GM23338 (cell line): ENCODE data around the gene FTH1. TPM values are rescaled to one million over a fixed set of nuclear protein-coding genes. Genes with fewer than 3 reads are reported as not detected.
A peak's percentile ranks its signal among the peaks of the same experiment; 100 is the strongest.

Experiments used
- ATAC-seq: fragments of 200-7000 bp; cut with Tn5 transposase; 3 replicates; pipeline ENCODE4 v1.9.1; 2020
- DNase-seq: peaks from one replicate; pipeline ENCODE4 v3.0.0-alpha.2; 2015; ENCODE audit warnings: low spot score
- H2AFZ ChIP-seq: fragments of 200-600 bp; sonication (generic); 2 replicates; pipeline ENCODE4 v1.8.0; 2016; ENCODE audit warnings: antibody characterized with exemption, mild to moderate bottlenecking, moderate library complexity
- H3F3A ChIP-seq: fragments of 200-600 bp; sonication (generic); replicated peaks from 2 replicates; pipeline ENCODE4 v1.8.0; 2017; ENCODE audit warnings: antibody characterized with exemption, mixed run types, low read depth
- H3K27ac ChIP-seq: fragments of 200-600 bp; sonication (generic); 2 replicates; pipeline ENCODE4 v1.6.1; 2016; ENCODE audit warnings: low read depth
- H3K27me3 ChIP-seq: fragments of 200-600 bp; sonication (generic); 2 replicates; pipeline ENCODE4 v1.8.0; 2016; ENCODE audit warnings: mild to moderate bottlenecking, mixed run types, moderate library complexity; ENCODE audit not compliant: insufficient read depth
- H3K36me3 ChIP-seq: fragments of 200-600 bp; sonication (generic); 2 replicates; pipeline ENCODE4 v1.8.0; 2016; ENCODE audit warnings: mild to moderate bottlenecking; ENCODE audit not compliant: insufficient read depth
- H3K4me1 ChIP-seq: fragments of 200-600 bp; sonication (generic); 2 replicates; pipeline ENCODE4 v1.8.0; 2016; ENCODE audit warnings: mild to moderate bottlenecking, moderate library complexity; ENCODE audit not compliant: insufficient read depth
- H3K4me2 ChIP-seq: fragments of 200-600 bp; sonication (generic); 2 replicates; pipeline ENCODE4 v1.7.1; 2017; ENCODE audit warnings: mixed run types
- H3K4me3 ChIP-seq: fragments of 200-600 bp; sonication (generic); 2 replicates; pipeline ENCODE4 v1.6.1; 2016; ENCODE audit warnings: mixed run types
- H3K79me2 ChIP-seq: fragments of 200-600 bp; sonication (generic); replicated peaks from 2 replicates; pipeline ENCODE4 v1.8.0; 2017; ENCODE audit warnings: mild to moderate bottlenecking; ENCODE audit not compliant: insufficient read depth
- H3K9me2 ChIP-seq: fragments of 200-600 bp; sonication (generic); 2 replicates; pipeline ENCODE4 v1.8.0; 2017; ENCODE audit not compliant: insufficient read depth
- H4K20me1 ChIP-seq: fragments of 200-600 bp; sonication (generic); replicated peaks from 2 replicates; pipeline ENCODE4 v1.8.0; 2017; ENCODE audit warnings: mild to moderate bottlenecking; ENCODE audit not compliant: insufficient read depth
- H3K27ac Mint-ChIP-seq: 2 replicates; pipeline ENCODE4 v1.8.0; 2020; ENCODE audit warnings: inconsistent platforms, mild to moderate bottlenecking, moderate library complexity, mixed read lengths
- H3K27me3 Mint-ChIP-seq: 3 replicates; pipeline ENCODE4 v1.8.0; 2022; ENCODE audit warnings: low read depth, mild to moderate bottlenecking, moderate library complexity, mixed read lengths, inconsistent platforms; ENCODE audit not compliant: insufficient read depth, poor library complexity
- H3K36me3 Mint-ChIP-seq: 3 replicates; pipeline ENCODE4 v1.8.0; 2021; ENCODE audit warnings: low read depth, mild to moderate bottlenecking, inconsistent platforms, moderate library complexity, mixed read lengths
- H3K4me1 Mint-ChIP-seq: 3 replicates; pipeline ENCODE4 v1.8.0; 2020; ENCODE audit warnings: mild to moderate bottlenecking, inconsistent platforms, mixed read lengths
- H3K4me3 Mint-ChIP-seq: 3 replicates; pipeline ENCODE4 v1.8.0; 2021; ENCODE audit warnings: moderate library complexity, mild to moderate bottlenecking, inconsistent platforms, mixed read lengths
- H3K9me3 Mint-ChIP-seq: 3 replicates; pipeline ENCODE4 v1.8.0; 2020; ENCODE audit warnings: moderate library complexity, mild to moderate bottlenecking, inconsistent platforms, mixed read lengths
- CREB1 ChIP-seq: fragments of 250-450 bp; sonication (Bioruptor Pico); IDR thresholded peaks from 2 replicates; pipeline ENCODE4 v1.5.0; 2020; ENCODE audit warnings: low read depth, mild to moderate bottlenecking, moderate library complexity
- ETS1 ChIP-seq: IDR thresholded peaks from 2 replicates; pipeline ENCODE4 v1.6.1; 2016; ENCODE audit warnings: antibody characterized with exemption
- EZH2 ChIP-seq: fragments of 200-600 bp; sonication (generic); IDR thresholded peaks from one replicate; pipeline ENCODE4 v1.8.0; 2017; ENCODE audit warnings: antibody characterized with exemption, mild to moderate bottlenecking, low read depth; ENCODE audit not compliant: unreplicated experiment
- EZH2phosphoT487 ChIP-seq: fragments of 200-600 bp; sonication (generic); IDR thresholded peaks from one replicate; pipeline ENCODE4 v1.8.1; 2018; ENCODE audit warnings: antibody characterized with exemption; ENCODE audit not compliant: unreplicated experiment
- JUNB ChIP-seq: IDR thresholded peaks from one replicate; pipeline ENCODE4 v1.6.1; 2016; ENCODE audit warnings: antibody characterized with exemption; ENCODE audit not compliant: unreplicated experiment
- NANOG ChIP-seq: IDR thresholded peaks from 2 replicates; pipeline ENCODE4 v1.6.1; 2016; ENCODE audit warnings: antibody characterized with exemption, borderline replicate concordance
- POLR2AphosphoS5 ChIP-seq: IDR thresholded peaks from 2 replicates; pipeline ENCODE4 v1.6.1; 2016; ENCODE audit warnings: antibody characterized with exemption, low read depth
- REST ChIP-seq: IDR thresholded peaks from one replicate; pipeline ENCODE4 v1.6.1; 2018; ENCODE audit warnings: antibody characterized with exemption; ENCODE audit not compliant: unreplicated experiment
- STAT1 ChIP-seq: IDR thresholded peaks from one replicate; pipeline ENCODE4 v1.6.1; 2016; ENCODE audit warnings: antibody characterized with exemption; ENCODE audit not compliant: unreplicated experiment
- ZNF114 ChIP-seq: fragments of 250-450 bp; sonication (Bioruptor Pico); IDR thresholded peaks from 2 replicates; pipeline ENCODE4 v1.5.0; 2020; ENCODE audit warnings: mild to moderate bottlenecking, moderate library complexity
- ZNF331 ChIP-seq: fragments of 250-450 bp; sonication (Bioruptor Pico); IDR thresholded peaks from 2 replicates; pipeline ENCODE4 v1.5.0; 2020; ENCODE audit warnings: low read depth, mild to moderate bottlenecking, moderate library complexity
- polyA plus RNA-seq: library from polyadenylated mRNA; unstranded; fragments of >200 nt; fragmentation: Nextera tagmentation; extraction: Ambion mirVana; gene quantifications from 2 replicates; pipeline ENCODE4 v1.2.1, GENCODE V29; 2016
- total RNA-seq: library from RNA; depleted of rRNA; stranded (reverse); fragments of >200 nt; shearing (Covaris generic); gene quantifications from 2 replicates; pipeline ENCODE4 v1.2.3, GENCODE V29; 2014
- TF ChIP-seq, protein P1 (sequence below), 2 experiments: fragments of 200-600 bp in 1 of 2; sonication (generic) in 1 of 2; conservative IDR thresholded peaks; 2 replicates each; pipeline versions ENCODE4 v1.5.1 to v1.6.1; 2016 to 2017; ENCODE audit warnings: antibody characterized with exemption in 2 of 2, low read depth in 2 of 2, mild to moderate bottlenecking in 2 of 2, moderate library complexity in 1 of 2

FTH1 gene
- total and polyA plus RNA-seq, 2 experiments from 2014 or later: 718 to 2,750 TPM

DNA sequence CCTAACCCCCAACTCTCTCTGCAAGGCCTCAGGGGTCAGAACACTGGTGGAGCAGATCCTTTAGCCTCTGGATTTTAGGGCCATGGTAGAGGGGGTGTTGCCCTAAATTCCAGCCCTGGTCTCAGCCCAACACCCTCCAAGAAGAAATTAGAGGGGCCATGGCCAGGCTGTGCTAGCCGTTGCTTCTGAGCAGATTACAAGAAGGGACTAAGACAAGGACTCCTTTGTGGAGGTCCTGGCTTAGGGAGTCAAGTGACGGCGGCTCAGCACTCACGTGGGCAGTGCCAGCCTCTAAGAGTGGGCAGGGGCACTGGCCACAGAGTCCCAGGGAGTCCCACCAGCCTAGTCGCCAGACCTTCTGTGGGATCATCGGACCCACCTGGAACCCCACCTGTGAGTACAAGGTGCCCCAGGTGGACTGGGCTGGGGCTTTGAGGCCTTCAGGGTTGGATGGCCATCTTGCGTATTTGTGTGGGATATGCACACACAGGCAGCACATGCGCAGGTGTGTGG lies 17.3 kb downstream of the FTH1 start, which contains the start of gene BEST1:
BEST1 (plus strand) TSS at position 317 of the 513 bp plus-strand sequence. CDS start 1,456 bp downstream, outside the sequence.
- H3K9me2 ChIP-seq: no peaks in the 10 kb centered on the region
- H3K27ac Mint-ChIP-seq: peak within 1 kb of the TSS; percentile 94
- TF ChIP-seq POLR2AphosphoS5 (no peak), EZH2 (no peak), STAT1 (no peak), CREB1 (CRISPR knock-in tag) (no peak), JUNB (no peak), EZH2phosphoT487 (no peak), NANOG (no peak), ZNF331 (CRISPR knock-in tag) (no peak), ETS1 (no peak), ZNF114 (CRISPR knock-in tag) (no peak)
- TF ChIP-seq, protein P1, sequence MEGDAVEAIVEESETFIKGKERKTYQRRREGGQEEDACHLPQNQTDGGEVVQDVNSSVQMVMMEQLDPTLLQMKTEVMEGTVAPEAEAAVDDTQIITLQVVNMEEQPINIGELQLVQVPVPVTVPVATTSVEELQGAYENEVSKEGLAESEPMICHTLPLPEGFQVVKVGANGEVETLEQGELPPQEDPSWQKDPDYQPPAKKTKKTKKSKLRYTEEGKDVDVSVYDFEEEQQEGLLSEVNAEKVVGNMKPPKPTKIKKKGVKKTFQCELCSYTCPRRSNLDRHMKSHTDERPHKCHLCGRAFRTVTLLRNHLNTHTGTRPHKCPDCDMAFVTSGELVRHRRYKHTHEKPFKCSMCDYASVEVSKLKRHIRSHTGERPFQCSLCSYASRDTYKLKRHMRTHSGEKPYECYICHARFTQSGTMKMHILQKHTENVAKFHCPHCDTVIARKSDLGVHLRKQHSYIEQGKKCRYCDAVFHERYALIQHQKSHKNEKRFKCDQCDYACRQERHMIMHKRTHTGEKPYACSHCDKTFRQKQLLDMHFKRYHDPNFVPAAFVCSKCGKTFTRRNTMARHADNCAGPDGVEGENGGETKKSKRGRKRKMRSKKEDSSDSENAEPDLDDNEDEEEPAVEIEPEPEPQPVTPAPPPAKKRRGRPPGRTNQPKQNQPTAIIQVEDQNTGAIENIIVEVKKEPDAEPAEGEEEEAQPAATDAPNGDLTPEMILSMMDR (conservative IDR thresholded peaks at IDR 0.05; ENCODE audit: low read depth in 2 of 2): no peak
- H3K27ac ChIP-seq: 0 out of 2 replicates have a peak within 1 kb of the TSS, but pooled peaks have one; percentile 30
- no peak for ATAC-seq
- peaks cover 4% of the 10 kb centered on the region; the same call in 1 of the 2 replicates for H3F3A ChIP-seq
- no peak within 1 kb of the TSS for H3K4me3 Mint-ChIP-seq
- no peak for DNase-seq
- H3K4me1 Mint-ChIP-seq: peaks cover 12% of the 10 kb centered on the region
- no peak within 1 kb of the TSS for H3K4me3 ChIP-seq
- peaks cover 9% of the 10 kb centered on the region for H3K27me3 Mint-ChIP-seq
- peaks cover 7% of the 10 kb centered on the region; the same call in 1 of the 2 replicates for H3K4me1 ChIP-seq
- H3K27me3 ChIP-seq: peaks cover 12% of the 10 kb centered on the region; the same call in 1 of the 2 replicates
- H3K9me3 Mint-ChIP-seq: no peaks in the 10 kb centered on the region
- H3K36me3 ChIP-seq: no peaks in the 10 kb centered on the region
- H2AFZ ChIP-seq: no peak within 1 kb of the TSS
- no peaks in the 10 kb centered on the region for H3K36me3 Mint-ChIP-seq
- no peak within 1 kb of the TSS for H3K4me2 ChIP-seq
- H4K20me1 ChIP-seq: no peaks in the 10 kb centered on the region
- H3K79me2 ChIP-seq: no peaks in the 10 kb centered on the region

GRCh38 chr11:61949169-61950034 lies 18.0 kb downstream of the FTH1 start:
- Histone ChIP-seq H3K27ac (0 out of 2 replicates have a peak overlapping the region, but pooled peaks have one; percentile 30), H2AFZ (no peak overlapping the region)
- peak; percentile 73 for ATAC-seq

More at GRCh38 chr11:61949169-61950034, 18.0 kb downstream of the FTH1 start:
- Mint-ChIP-seq H3K9me3 (no peaks in the 10 kb centered on the region), H3K4me3 (no peak overlapping the region), H3K4me1 (peaks cover 12% of the 10 kb centered on the region), H3K27ac (peak overlapping the region; percentile 94), H3K36me3 (no peaks in the 10 kb centered on the region), H3K27me3 (peaks cover 7% of the 10 kb centered on the region)
- Histone ChIP-seq H4K20me1 (no peaks in the 10 kb centered on the region), H3K4me3 (no peak overlapping the region), H3K4me1 (peaks cover 3% of the 10 kb centered on the region; the same call in 1 of the 2 replicates), H3K27me3 (peaks cover 6% of the 10 kb centered on the region; the same call in 1 of the 2 replicates), H3K79me2 (no peaks in the 10 kb centered on the region), H3K36me3 (no peaks in the 10 kb centered on the region), H3K4me2 (no peak overlapping the region), H3F3A (no peaks in the 10 kb centered on the region), H3K9me2 (no peaks in the 10 kb centered on the region)
- TF ChIP-seq POLR2AphosphoS5: peak; percentile 44
- TF ChIP-seq ZNF114 (CRISPR knock-in tag): no peak
- TF ChIP-seq, protein P1 (conservative IDR thresholded peaks at IDR 0.05; ENCODE audit: low read depth in 2 of 2): no peak
- TF ChIP-seq REST: no peak
- no peak for TF ChIP-seq ZNF331 (CRISPR knock-in tag)
- TF ChIP-seq JUNB: no peak
- TF ChIP-seq NANOG: no peak
- peak; percentile 88 for DNase-seq
